Fibroblast of skin of left quadriceps (primary cell): ENCODE measurements around the gene DKC1.
"Not testable (repeated sequence)": the region's sequence is repeated elsewhere in the genome, so short reads cannot be mapped to it uniquely, and the experiment has no call there.

ENCODE experiments used
- DNase-seq, 2 experiments: peaks; one replicate each; pipeline ENCODE4 v3.0.0-alpha.2; 2013; ENCODE audit warnings: low read depth in 2 of 2

DKC1 gene

DNA sequence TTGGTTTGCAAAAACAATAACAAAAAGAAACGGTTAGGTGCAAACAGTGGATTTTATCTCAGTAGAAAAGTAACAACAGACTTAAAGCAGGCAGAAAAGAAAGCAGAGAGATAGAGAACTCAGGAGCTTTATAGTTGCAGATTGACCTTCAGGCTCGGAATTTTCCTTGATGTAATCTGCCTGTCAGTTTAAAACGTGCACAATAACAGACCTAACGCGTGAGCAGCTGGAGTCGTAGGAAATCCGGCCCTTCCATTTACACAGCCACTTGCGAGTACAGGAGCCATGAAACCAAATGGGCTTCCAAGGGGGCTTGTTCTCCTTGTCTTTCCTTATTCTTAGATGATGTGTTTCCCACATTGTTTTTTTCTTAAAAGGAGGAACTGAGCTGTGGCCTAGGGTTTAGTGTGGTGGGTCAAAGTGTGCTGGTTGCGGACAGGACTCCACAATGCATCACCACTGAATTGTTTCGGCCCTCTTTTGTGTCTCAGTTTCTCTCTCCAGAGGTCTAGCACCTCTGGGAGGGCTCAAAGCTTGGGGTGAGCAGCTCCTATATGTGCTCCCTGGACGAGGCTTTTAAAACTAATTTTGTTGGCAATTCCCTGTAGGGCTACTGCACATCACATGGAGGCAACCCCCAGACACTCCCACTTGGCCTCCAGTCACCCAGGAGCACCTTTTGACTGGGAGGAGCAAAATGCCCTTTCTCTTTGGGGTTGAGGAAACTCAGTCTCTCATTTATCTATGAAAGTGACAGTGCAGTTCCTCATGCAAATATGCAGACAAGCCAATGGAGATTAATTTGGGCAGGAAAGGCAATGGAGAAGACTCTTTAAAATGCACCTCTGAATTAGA lies 56.5 kb downstream of the DKC1 start:
- no peak for DNase-seq

DNA sequence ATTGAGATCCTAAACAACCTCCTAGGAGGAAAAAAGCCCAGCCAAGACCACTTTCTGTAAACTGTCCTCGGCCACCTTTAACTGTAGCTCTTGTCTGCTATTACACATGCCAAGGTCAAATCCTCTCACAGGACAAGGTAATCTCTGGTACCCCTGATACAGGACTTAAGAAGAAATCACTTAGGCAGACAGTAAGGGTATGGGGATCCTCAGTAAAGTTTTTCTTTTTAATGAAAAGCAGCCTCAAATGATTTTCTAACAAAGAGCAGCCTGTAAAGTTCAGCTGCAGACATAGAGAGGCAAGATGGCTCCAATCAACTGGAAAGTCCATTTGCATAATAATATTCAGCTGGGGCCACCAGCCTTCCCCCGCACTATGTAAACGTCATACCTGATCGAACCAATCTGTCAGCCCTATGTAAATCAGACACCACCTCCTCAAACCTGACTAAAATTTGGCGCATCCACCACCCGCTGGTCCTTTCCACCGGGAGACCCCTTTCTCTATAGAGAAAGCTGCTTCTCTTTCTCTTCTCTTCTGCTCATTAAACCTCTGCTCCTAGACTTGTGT lies 57.2 kb downstream of the DKC1 start:
- no peak for DNase-seq

DNA sequence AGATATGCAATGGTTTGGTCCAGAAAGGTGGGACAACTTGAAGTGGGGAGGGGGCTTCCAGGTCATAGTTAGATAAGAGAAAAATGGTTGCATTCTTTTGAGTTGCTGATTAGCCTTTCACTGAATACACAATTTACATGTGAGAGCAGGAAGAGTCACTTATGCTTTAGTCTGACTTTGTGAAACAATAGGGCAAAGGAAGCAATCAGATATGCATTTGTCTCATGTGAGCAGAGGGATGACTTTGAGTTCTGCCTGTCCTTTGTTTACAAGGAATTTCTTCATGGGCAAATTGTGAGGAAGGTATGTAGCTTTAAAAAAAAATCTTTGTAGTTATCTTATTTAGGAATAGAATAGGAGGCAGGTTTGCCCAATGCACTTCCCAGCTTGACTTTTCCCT lies 58.9 kb downstream of the DKC1 start:
- no peak for DNase-seq

DNA sequence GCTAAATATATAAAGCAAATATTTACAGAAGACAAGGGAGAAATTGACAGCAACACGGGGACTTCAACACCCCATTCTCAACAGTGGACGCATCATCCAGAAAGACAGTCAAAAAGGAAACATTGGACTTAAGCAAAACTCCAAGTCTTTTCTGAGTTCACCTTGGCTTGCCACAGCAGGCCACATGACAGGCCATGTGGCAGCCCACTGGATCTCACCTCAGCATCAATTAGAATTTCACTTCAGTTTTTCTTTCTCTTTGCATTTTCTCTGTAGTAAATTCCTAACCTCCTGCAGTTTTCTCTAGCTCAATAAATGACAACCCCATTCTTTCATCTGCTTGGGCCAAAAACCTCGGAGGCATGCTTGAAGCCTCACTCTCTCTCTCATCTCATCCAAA lies 59.4 kb downstream of the DKC1 start:
- DNase-seq, result no peak

DNA sequence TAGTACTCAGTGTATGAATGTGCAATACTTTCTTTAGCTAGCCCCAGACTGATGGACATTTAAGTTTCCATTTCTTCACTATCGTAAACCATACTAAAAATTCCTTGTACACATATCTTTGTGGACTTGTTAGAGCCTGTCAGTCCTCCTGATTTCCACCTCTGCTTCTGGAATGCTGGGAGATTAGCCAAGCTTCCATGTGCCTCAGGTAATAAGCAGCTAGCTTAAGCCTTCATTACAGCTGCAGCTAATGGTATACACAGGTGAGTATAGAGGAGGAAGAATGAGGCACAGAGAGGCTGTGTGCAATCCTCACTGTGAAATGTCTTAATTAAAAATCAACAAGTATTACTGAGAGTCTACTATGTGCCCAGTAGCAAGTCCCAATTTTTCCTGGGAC lies 62.0 kb downstream of the DKC1 start:
- no peak for DNase-seq

DNA sequence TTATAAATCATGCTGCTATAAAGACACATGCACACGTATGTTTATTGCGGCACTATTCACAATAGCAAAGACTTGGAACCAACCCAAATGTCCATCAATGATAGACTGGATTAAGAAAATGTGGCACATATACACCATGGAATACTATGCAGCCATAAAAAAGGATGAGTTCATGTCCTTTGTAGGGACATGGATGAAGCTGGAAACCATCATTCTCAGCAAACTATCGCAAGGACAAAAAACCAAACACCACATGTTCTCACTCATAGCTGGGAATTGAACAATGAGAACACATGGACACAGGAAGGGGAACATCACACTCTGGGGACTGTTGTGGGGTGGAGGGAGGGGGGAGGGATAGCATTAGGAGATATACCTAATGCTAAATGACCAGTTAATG lies 62.9 kb downstream of the DKC1 start:
- not testable (repeated sequence) for DNase-seq
